Hepatocyte (in vitro differentiated cells): ENCODE data around the gene COMMD8. TPM values are rescaled to one million over a fixed set of nuclear protein-coding genes. Genes with fewer than 3 reads are reported as not detected.
"Not testable (repeated sequence)": the region's sequence is repeated elsewhere in the genome, so short reads cannot be mapped to it uniquely, and the experiment has no call there.

Experiments
- DNase-seq: peaks from one replicate; pipeline ENCODE4 v3.0.0-alpha.2; 2016; ENCODE audit warnings: low spot score
- H2AFZ ChIP-seq: fragments of 200-600 bp; sonication (generic); 2 replicates; pipeline ENCODE4 v1.6.0; 2016; ENCODE audit warnings: antibody characterized with exemption, mild to moderate bottlenecking
- H3K27ac ChIP-seq: fragments of 200-600 bp; sonication (generic); 2 replicates; pipeline ENCODE4 v1.5.1; 2016; ENCODE audit warnings: mild to moderate bottlenecking
- H3K27me3 ChIP-seq: fragments of 200-600 bp; sonication (generic); 2 replicates; pipeline ENCODE4 v1.6.1; 2016
- H3K36me3 ChIP-seq: fragments of 200-600 bp; sonication (generic); replicated peaks from 2 replicates; pipeline ENCODE4 v1.5.1; 2016; ENCODE audit warnings: low read depth; ENCODE audit not compliant: insufficient read depth
- H3K4me1 ChIP-seq: fragments of 200-600 bp; sonication (generic); 2 replicates; pipeline ENCODE4 v1.5.1; 2016; ENCODE audit warnings: mild to moderate bottlenecking, moderate library complexity; ENCODE audit not compliant: insufficient read depth
- H3K4me2 ChIP-seq: fragments of 200-600 bp; sonication (generic); 2 replicates; pipeline ENCODE4 v1.6.0; 2016
- H3K4me3 ChIP-seq: fragments of 200-600 bp; sonication (generic); 2 replicates; pipeline ENCODE4 v1.5.1; 2016; ENCODE audit warnings: mild to moderate bottlenecking
- H3K79me2 ChIP-seq: fragments of 200-600 bp; sonication (generic); 2 replicates; pipeline ENCODE4 v1.6.0; 2017; ENCODE audit warnings: mild to moderate bottlenecking
- H3K9me2 ChIP-seq: fragments of 200-600 bp; sonication (generic); replicated peaks from 2 replicates; pipeline ENCODE4 v1.6.0; 2017; ENCODE audit warnings: mild to moderate bottlenecking; ENCODE audit not compliant: insufficient read depth
- H3K9me3 ChIP-seq: fragments of 200-600 bp; sonication (generic); 2 replicates; pipeline ENCODE4 v1.5.1; 2016; ENCODE audit warnings: low read depth, mild to moderate bottlenecking
- H4K20me1 ChIP-seq: fragments of 200-600 bp; sonication (generic); 2 replicates; pipeline ENCODE4 v1.6.0; 2016; ENCODE audit warnings: mild to moderate bottlenecking; ENCODE audit not compliant: insufficient read depth, poor library complexity, severe bottlenecking
- CTCF ChIP-seq: fragments of 200-600 bp; sonication (generic); IDR thresholded peaks from 2 replicates; pipeline ENCODE4 v1.5.1; 2016; ENCODE audit warnings: antibody characterized with exemption, mild to moderate bottlenecking; ENCODE audit not compliant: poor library complexity
- EZH2 ChIP-seq: fragments of 200-600 bp; sonication (generic); IDR thresholded peaks from 2 replicates; pipeline ENCODE4 v1.6.1; 2016; ENCODE audit warnings: antibody characterized with exemption, mild to moderate bottlenecking, borderline replicate concordance
- EZH2phosphoT487 ChIP-seq: fragments of 200-600 bp; sonication (generic); IDR thresholded peaks from one replicate; pipeline ENCODE4 v1.6.1; 2018; ENCODE audit warnings: antibody characterized with exemption, mild to moderate bottlenecking, low read depth, moderate library complexity; ENCODE audit not compliant: unreplicated experiment, severe bottlenecking
- WGBS: methylation state at CpG from one replicate; pipeline ENCODE4 v1.1.6; 2016; ENCODE audit warnings: low lambda C conversion rate; ENCODE audit errors: missing lambda C conversion rate; 5-methylcytosine and 5-hydroxymethylcytosine counted together
- polyA plus RNA-seq: library from polyadenylated mRNA; unstranded; fragments of >200 nt; fragmentation: Nextera tagmentation; extraction: Ambion mirVana; gene quantifications from 2 replicates; pipeline ENCODE4 v1.2.1, GENCODE V29; 2016
- total RNA-seq: library from RNA; depleted of rRNA; stranded (reverse); fragments of >200 nt; gene quantifications from 2 replicates; pipeline ENCODE4 v1.2.3, GENCODE V29; 2014

Gene COMMD8
- total and polyA plus RNA-seq, 2 experiments from 2014 or later: 32.8 to 43.9 TPM

GRCh38 chr4:47494124-47494430 is 30.6 kb upstream of the COMMD8 start:
- no peak for TF ChIP-seq CTCF
- Histone ChIP-seq H3K4me3 (no peak overlapping the region), H3K9me3 (no peaks in the 10 kb centered on the region), H3K4me2 (no peak overlapping the region), H3K9me2 (no peaks in the 10 kb centered on the region), H3K79me2 (peaks cover 9% of the 10 kb centered on the region), H3K27ac (no peak overlapping the region), H3K36me3 (no peaks in the 10 kb centered on the region), H3K4me1 (no peaks in the 10 kb centered on the region), H3K27me3 (no peaks in the 10 kb centered on the region), H2AFZ (no peak overlapping the region), H4K20me1 (no peaks in the 10 kb centered on the region)
- no peak for DNase-seq
- 63% methylated on average over 4 of the region's 4 CpGs for WGBS

- H2AFZ ChIP-seq: no peak overlapping the region
- H3K4me3 ChIP-seq: no peak overlapping the region
- H3K4me2 ChIP-seq: no peak overlapping the region
- no peaks in the 10 kb centered on the region for H3K9me2 ChIP-seq
- no peaks in the 10 kb centered on the region for H3K36me3 ChIP-seq
- 95% methylated on average over 3 of the region's 3 CpGs for WGBS
- no peak overlapping the region for H3K27ac ChIP-seq
- TF ChIP-seq EZH2phosphoT487: no peak
- H3K79me2 ChIP-seq: peaks cover 14% of the 10 kb centered on the region
- H3K4me1 ChIP-seq: no peaks in the 10 kb centered on the region
- no peaks in the 10 kb centered on the region for H3K9me3 ChIP-seq
- no peaks in the 10 kb centered on the region for H4K20me1 ChIP-seq
- DNase-seq: no peak
- no peaks in the 10 kb centered on the region for H3K27me3 ChIP-seq
These were observed 30.0 kb upstream of the COMMD8 start for GRCh38 chr4:47493238-47494123.

- WGBS: 70% methylated on average over 4 of the region's 4 CpGs
- Histone ChIP-seq H3K4me1 (no peaks in the 10 kb centered on the region), H3K36me3 (no peaks in the 10 kb centered on the region), H3K9me3 (no peaks in the 10 kb centered on the region), H3K4me3 (no peak overlapping the region), H3K9me2 (no peaks in the 10 kb centered on the region), H3K79me2 (peaks cover 27% of the 10 kb centered on the region), H2AFZ (no peak overlapping the region), H4K20me1 (no peaks in the 10 kb centered on the region), H3K27me3 (no peaks in the 10 kb centered on the region), H3K27ac (no peak overlapping the region), H3K4me2 (no peak overlapping the region)
- TF ChIP-seq CTCF: peak; percentile 13
- TF ChIP-seq EZH2: no peak
- peak; percentile 17 for DNase-seq
These were observed 27.0 kb upstream of the COMMD8 start for GRCh38 chr4:47490550-47490949.

- Histone ChIP-seq H3K36me3 (no peaks in the 10 kb centered on the region), H3K4me2 (no peak overlapping the region), H4K20me1 (no peaks in the 10 kb centered on the region), H3K27ac (no peak overlapping the region), H3K27me3 (no peaks in the 10 kb centered on the region), H3K4me3 (no peak overlapping the region), H3K9me2 (no peaks in the 10 kb centered on the region), H2AFZ (no peak overlapping the region), H3K79me2 (peaks cover 27% of the 10 kb centered on the region), H3K9me3 (no peaks in the 10 kb centered on the region), H3K4me1 (peaks cover 5% of the 10 kb centered on the region)
- no peak for DNase-seq
- 54% methylated on average over 3 of the region's 3 CpGs for WGBS
- TF ChIP-seq CTCF: no peak
- no peak for TF ChIP-seq EZH2
These were observed 25.2 kb upstream of the COMMD8 start for GRCh38 chr4:47488706-47489105.

GRCh38 chr4:47486727-47487126 is 23.2 kb upstream of the COMMD8 start:
- not testable (repeated sequence) for H4K20me1 ChIP-seq, H3K27ac ChIP-seq, DNase-seq, H3K27me3 ChIP-seq, H3K4me1 ChIP-seq, H3K9me3 ChIP-seq, H3K9me2 ChIP-seq, H3K36me3 ChIP-seq
- H3K4me2 ChIP-seq: peak overlapping the region; percentile 77
- peak overlapping the region; percentile 47 for H3K4me3 ChIP-seq
- 96% methylated on average over 9 of the region's 9 CpGs for WGBS
- H2AFZ ChIP-seq: peak overlapping the region; percentile 74
- H3K79me2 ChIP-seq: peaks cover 27% of the 10 kb centered on the region
